Ovary (tissue), 9 donors: ENCODE measurements around the gene ZNF597. TPM values are rescaled to one million over a fixed set of nuclear protein-coding genes. Genes with fewer than 3 reads are reported as not detected.

Source experiments
- DNase-seq, 5 donors: peaks; one replicate each; pipeline ENCODE4 v3.0.0-alpha.2; 2019 to 2020
- H3K27ac ChIP-seq, 2 donors: fragments of 200-600 bp; one replicate each; pipeline versions ENCODE4 v1.5.1 to v1.8.0; 2019 to 2022
- H3K27me3 ChIP-seq: fragments of 200-600 bp; one replicate; pipeline ENCODE4 v1.8.0; 2022
- H3K36me3 ChIP-seq: fragments of 200-600 bp; sonication (generic); one replicate; pipeline ENCODE4 v1.5.1; 2019
- H3K4me1 ChIP-seq: one replicate; pipeline ENCODE4 v1.8.1; 2013; ENCODE audit warnings: mild to moderate bottlenecking, moderate library complexity; ENCODE audit not compliant: insufficient read depth
- H3K4me3 ChIP-seq: fragments of 200-600 bp; sonication (generic); one replicate; pipeline ENCODE4 v1.5.1; 2017
- H3K9me3 ChIP-seq, 2 donors: fragments of 200-600 bp in 1 of 2; sonication (generic) in 1 of 2; one replicate each; pipeline versions ENCODE4 v1.5.1 to v1.8.1; 2013 to 2019; ENCODE audit warnings: mild to moderate bottlenecking in 1 of 2, moderate library complexity in 1 of 2
- EP300 ChIP-seq: sonication (generic); formaldehyde crosslinking; IDR thresholded peaks from one replicate; pipeline ENCODE4 v1.6.1; 2017; ENCODE audit warnings: antibody characterized with exemption
- POLR2A ChIP-seq: fragments of 450-650 bp; IDR thresholded peaks from one replicate; pipeline ENCODE4 v1.6.1; 2017; ENCODE audit warnings: antibody characterized with exemption, mild to moderate bottlenecking, moderate library complexity
- WGBS, 3 donors: extraction: QIAGEN DNeasy Blood & Tissue Kit in 1 of 3; methylation state at CpG; one replicate each; pipeline versions ENCODE4 v1.1.5 to v1.1.7; 2013 to 2017; 5-methylcytosine and 5-hydroxymethylcytosine counted together
- intact Hi-C, 4 donors: fragments of 100-400 bp; cut with DNase I; formaldehyde crosslinking; loops; one replicate each; pipeline versions ENCODE4 v1.11.0 to v1.15.1; 2022 to 2023
- microRNA-seq, 3 donors: library from miRNA; unstranded; fragments of <30 nt; microRNA quantifications; one replicate each; pipeline versions ENCODE4 to v1.2.0, GENCODE V29; 2019 to 2020
- polyA plus RNA-seq, 2 donors: library from polyadenylated mRNA; stranded (reverse); fragments of 200-250 nt in 1 of 2; fragments of 350-450 nt in 1 of 2; fragmentation: Illumina TruSeq in 1 of 2; extraction: RNeasy Lipid Tissue Mini Kit (QIAGEN cat#74804) in 1 of 2; gene quantifications; one replicate each; pipeline ENCODE4 v1.2.3, GENCODE V29; 2013 to 2014
- small RNA-seq: library from RNA; depleted of rRNA; stranded (forward); fragments of <200 nt; gene quantifications from one replicate; pipeline ENCODE3, GENCODE V24; 2016
- total RNA-seq, 7 donors: library from RNA; depleted of rRNA in 2 of 7; stranded (reverse); fragments of >200 nt in 2 of 7; fragmentation: NEBNext Ultra II Directional in 3 of 7; extraction: Animal tissue kit (Norgen Biotek cat#: 25700) in 3 of 7; gene quantifications; one replicate each; pipeline versions ENCODE4 v1.1.0 to v1.2.4, GENCODE V29; 2016 to 2023
- donor health status: DM: no; HTN: no; CAD: no; lungs with moderate emphysema.
- donor health status: DM: no; HTN: no; CAD: no.
- donor health status: Bipolar disorder and iron deficiency.
- donor health status: DM: yes; HTN: yes; CAD: no.
- donor health status: DM: no; HTN: no; CAD: no.
- donor health status: DM: yes; HTN: yes; CAD: no.

The ZNF597 gene
- total and polyA plus RNA-seq, 9 donors, result 1.6 to 3.8 (median 3.0) TPM

DNA sequence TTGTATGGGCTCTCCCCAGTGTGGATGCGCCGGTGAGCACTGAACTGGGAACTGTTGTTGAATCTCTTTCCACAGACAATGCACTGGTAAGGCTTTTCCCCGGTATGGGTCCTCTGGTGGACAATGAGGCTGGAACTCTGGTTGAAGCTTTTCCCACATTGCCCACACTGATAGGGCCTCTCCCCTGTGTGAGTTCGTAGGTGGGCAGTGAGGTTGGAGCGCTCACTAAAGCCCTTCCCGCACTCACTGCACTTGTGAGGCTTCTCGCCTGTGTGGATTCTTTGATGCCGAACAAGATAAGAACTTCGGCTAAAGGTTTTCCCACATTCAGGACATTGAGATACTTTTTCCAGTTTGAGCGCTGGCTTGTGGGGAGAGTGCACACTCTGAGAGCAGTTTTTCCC lies 60.3 kb downstream of the ZNF597 start:
- intact Hi-C loops, result no loop called here
- Histone ChIP-seq H3K9me3 (peaks cover 41 to 57% of the 10 kb centered on the region in 2 donors), H3K27ac (no peak overlapping the region), H3K27me3 (no peaks in the 10 kb centered on the region), H3K4me1 (no peaks in the 10 kb centered on the region), H3K36me3 (no peaks in the 10 kb centered on the region), H3K4me3 (no peak overlapping the region)
- no peak for DNase-seq
- TF ChIP-seq POLR2A (no peak), EP300 (no peak)
- WGBS, 3 donors, result 95 to 98% (median 97%) methylated on average over 10 of the region's 10 CpGs

Small RNA genes lying within 50 kb of the gene (microRNA-seq; reads per million reads assigned to microRNA genes)
- gene MIR6126, result 0 reads per million in 3 donors

Small RNA genes lying within 50 kb of the gene (small RNA-seq; reads per million reads assigned to genes)
- gene MIR6126, result not detected

Other genes starting within 250 kb of the ZNF597 start
- 1 to 10 TPM; 7.3 to 9.2 (median 7.5) TPM for gene ZNF200, start 208.3 kb downstream of the ZNF597 start, total RNA-seq
- 1 to 10 TPM; 4.8 to 8.3 TPM for gene ZNF200, start 208.3 kb downstream of the ZNF597 start, polyA plus RNA-seq
- gene MEFV, start 186.9 kb downstream of the ZNF597 start, total RNA-seq, result under 1 TPM; 0.20 to 0.84 (median 0.46) TPM
- gene MEFV, start 186.9 kb downstream of the ZNF597 start, polyA plus RNA-seq, result under 1 TPM; 0.11 to 0.53 TPM
- 10 to 100 TPM; 32.1 to 46.1 (median 35.8) TPM for gene ZNF263, start 160.0 kb downstream of the ZNF597 start, total RNA-seq
- 10 to 100 TPM; 31.2 to 33.2 TPM for gene ZNF263, start 160.0 kb downstream of the ZNF597 start, polyA plus RNA-seq
- gene TIGD7, start 138.1 kb downstream of the ZNF597 start, total RNA-seq, result 10 to 100 TPM in 5 of 7 donors, 1 to 10 TPM in 2; 5.2 to 16.1 (median 13.7) TPM
- gene TIGD7, start 138.1 kb downstream of the ZNF597 start, polyA plus RNA-seq, result 10 to 100 TPM; 10.8 to 10.9 TPM
- 10 to 100 TPM; 17.5 to 50.1 (median 34.3) TPM for gene ZNF75A, start 138.0 kb downstream of the ZNF597 start, total RNA-seq
- gene ZNF75A, start 138.0 kb downstream of the ZNF597 start, polyA plus RNA-seq, result 10 to 100 TPM; 20.6 to 26.3 TPM
- under 1 TPM in 6 of 7 donors, not detected in 1; 0.20 to 0.50 (median 0.33) TPM for gene OR2C1, start 87.6 kb downstream of the ZNF597 start, total RNA-seq
- under 1 TPM; 0.06 to 0.30 TPM for gene OR2C1, start 87.6 kb downstream of the ZNF597 start, polyA plus RNA-seq
- 10 to 100 TPM in 1 of 7 donors, 1 to 10 TPM in 6; 8.0 to 11.9 (median 8.9) TPM for gene ZSCAN32, start 42.5 kb downstream of the ZNF597 start, total RNA-seq
- gene ZSCAN32, start 42.5 kb downstream of the ZNF597 start, polyA plus RNA-seq, result 10 to 100 TPM in 1 of 2 donors, 1 to 10 TPM in 1; 8.8 to 15.4 TPM
- 10 to 100 TPM; 10.5 to 17.4 (median 15.1) TPM for gene ZNF174, start 42.3 kb downstream of the ZNF597 start, total RNA-seq
- gene ZNF174, start 42.3 kb downstream of the ZNF597 start, polyA plus RNA-seq, result 10 to 100 TPM; 10.9 to 22.2 TPM
- gene NAA60, start 176 bp upstream of the ZNF597 start, total RNA-seq, result 10 to 100 TPM; 16.6 to 46.4 (median 40.8) TPM
- 100 to 1,000 TPM in 1 of 2 donors, 10 to 100 TPM in 1; 33.1 to 106 TPM for gene NAA60, start 176 bp upstream of the ZNF597 start, polyA plus RNA-seq
- not detected for gene C16orf90, start 52.0 kb upstream of the ZNF597 start, total RNA-seq
- gene C16orf90, start 52.0 kb upstream of the ZNF597 start, polyA plus RNA-seq, result not detected
- 10 to 100 TPM; 21.1 to 43.4 (median 37.5) TPM for gene CLUAP1, start 57.5 kb upstream of the ZNF597 start, total RNA-seq
- 10 to 100 TPM; 20.0 to 51.8 TPM for gene CLUAP1, start 57.5 kb upstream of the ZNF597 start, polyA plus RNA-seq
- 1 to 10 TPM in 1 of 7 donors, under 1 TPM in 6; 0.10 to 1.3 (median 0.23) TPM for gene NLRC3, start 133.9 kb upstream of the ZNF597 start, total RNA-seq
- under 1 TPM; 0.17 to 0.77 TPM for gene NLRC3, start 133.9 kb upstream of the ZNF597 start, polyA plus RNA-seq
- gene SLX4, start 168.1 kb upstream of the ZNF597 start, total RNA-seq, result 1 to 10 TPM; 2.3 to 4.9 (median 3.3) TPM
- gene SLX4, start 168.1 kb upstream of the ZNF597 start, polyA plus RNA-seq, result 1 to 10 TPM; 1.7 to 2.7 TPM
- 10 to 100 TPM; 10.9 to 17.0 (median 13.4) TPM for gene DNASE1, start 211.2 kb upstream of the ZNF597 start, total RNA-seq
- 1 to 10 TPM; 5.8 to 7.5 TPM for gene DNASE1, start 211.2 kb upstream of the ZNF597 start, polyA plus RNA-seq